HG03439 (cell line): ENCODE data around the gene CD3G.
"Not testable (repeated sequence)": the region's sequence is repeated elsewhere in the genome, so short reads cannot be mapped to it uniquely, and the experiment has no call there.

Experiments used
- ATAC-seq: cut with Tn5 transposase; IDR thresholded peaks from one replicate; pipeline ENCODE4 v1.9.1; 2021; ENCODE audit warnings: mild to moderate bottlenecking, moderate library complexity; ENCODE audit not compliant: unreplicated experiment

CD3G gene

GRCh38 chr11:118343981-118344515, at the start of gene CD3G:
Gene CD3G, plus strand, starts transcription at chr11:118344344. Its CDS starts 80 bp downstream, at chr11:118344424.
- ATAC-seq, result no peak

GRCh38 chr11:118295199-118295598, 48.9 kb upstream of the CD3G start:
- no peak for ATAC-seq

- ATAC-seq, result no peak
Measured at GRCh38 chr11:118295815-118296454, 48.2 kb upstream of the CD3G start.

- ATAC-seq, result no peak
Measured at GRCh38 chr11:118301600-118302195, 42.4 kb upstream of the CD3G start.

- ATAC-seq, result no peak
Measured at GRCh38 chr11:118304227-118304567, 39.9 kb upstream of the CD3G start.

- ATAC-seq, result no peak
Measured at GRCh38 chr11:118304568-118305248, 39.4 kb upstream of the CD3G start, which contains the start of gene CD3E. Gene CD3E, plus strand, starts transcription at chr11:118304730. Its CDS starts 223 bp downstream, at chr11:118304953.

- no peak for ATAC-seq
Measured at GRCh38 chr11:118305726-118306125, 38.4 kb upstream of the CD3G start.

GRCh38 chr11:118306556-118306955, 37.6 kb upstream of the CD3G start:
- ATAC-seq, result no peak

- ATAC-seq, result not testable (repeated sequence)
Measured at GRCh38 chr11:118308995-118309528, 35.1 kb upstream of the CD3G start.

- no peak for ATAC-seq
Measured at GRCh38 chr11:118310271-118310670, 33.9 kb upstream of the CD3G start.

- no peak for ATAC-seq
Measured at GRCh38 chr11:118310781-118311485, 33.2 kb upstream of the CD3G start.

- ATAC-seq, result no peak
Measured at GRCh38 chr11:118311518-118311917, 32.6 kb upstream of the CD3G start.

- ATAC-seq, result no peak
Measured at GRCh38 chr11:118312328-118312727, 31.8 kb upstream of the CD3G start.

GRCh38 chr11:118313242-118313641, 30.9 kb upstream of the CD3G start:
- ATAC-seq, result no peak

GRCh38 chr11:118314988-118315411, 29.1 kb upstream of the CD3G start:
- ATAC-seq, result no peak

GRCh38 chr11:118318124-118318523, 26.0 kb upstream of the CD3G start:
- no peak for ATAC-seq

- no peak for ATAC-seq
Measured at GRCh38 chr11:118318581-118319336, 25.4 kb upstream of the CD3G start.

GRCh38 chr11:118319337-118319707, 24.8 kb upstream of the CD3G start:
- ATAC-seq, result no peak

- ATAC-seq, result no peak
Measured at GRCh38 chr11:118320515-118320914, 23.6 kb upstream of the CD3G start.

GRCh38 chr11:118321386-118322082, 22.6 kb upstream of the CD3G start:
- ATAC-seq, result no peak
